IPS-20b (cell line): ENCODE data around the gene SUCO.
"Not testable (repeated sequence)": the region's sequence is repeated elsewhere in the genome, so short reads cannot be mapped to it uniquely, and the experiment has no call there.

Source experiments
- H3K27ac ChIP-seq: one replicate; pipeline ENCODE4 v1.5.1; 2013; ENCODE audit warnings: low read length
- H3K27me3 ChIP-seq: 2 replicates; pipeline ENCODE4 v1.6.1; 2013; ENCODE audit warnings: mild to moderate bottlenecking, low read length, inconsistent platforms; ENCODE audit not compliant: insufficient read depth
- H3K36me3 ChIP-seq: 2 replicates; pipeline ENCODE4 v1.6.1; 2013; ENCODE audit warnings: low read depth, mild to moderate bottlenecking, inconsistent platforms, low read length, moderate library complexity; ENCODE audit not compliant: insufficient read depth
- H3K4me1 ChIP-seq: 2 replicates; pipeline ENCODE4 v1.6.1; 2013; ENCODE audit warnings: mild to moderate bottlenecking, control low read depth, inconsistent platforms, low read length, moderate library complexity; ENCODE audit not compliant: insufficient read depth
- H3K4me3 ChIP-seq: 2 replicates; pipeline ENCODE4 v1.5.1; 2013; ENCODE audit warnings: mild to moderate bottlenecking, low read length, inconsistent platforms
- H3K9ac ChIP-seq: 2 replicates; pipeline ENCODE4 v1.6.1; 2013; ENCODE audit warnings: low read depth, mild to moderate bottlenecking, inconsistent platforms, low read length, moderate library complexity
- H3K9me3 ChIP-seq: 2 replicates; pipeline ENCODE4 v1.6.1; 2013; ENCODE audit warnings: mild to moderate bottlenecking, low read depth, low read length, inconsistent platforms; ENCODE audit not compliant: insufficient read depth

Gene SUCO

DNA sequence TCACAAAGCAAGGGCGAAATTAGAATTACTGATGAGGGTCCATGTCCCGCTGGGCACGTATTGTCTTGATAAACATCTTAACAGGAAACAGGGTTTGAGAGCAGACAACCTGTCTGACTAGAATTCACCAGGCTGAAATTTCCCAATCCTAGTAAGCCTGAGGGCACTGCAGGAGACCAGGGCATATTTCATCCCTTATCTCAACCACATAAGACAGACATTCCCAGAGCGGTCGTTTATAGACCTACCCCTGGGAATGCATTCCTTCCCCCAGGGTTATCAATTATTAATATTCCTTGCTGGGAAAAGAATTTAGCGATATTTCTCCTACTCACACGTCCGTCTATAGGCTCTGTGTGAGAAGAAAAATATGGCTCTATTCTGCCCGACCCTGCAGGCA is 87.7 kb downstream of the SUCO start:
- H3K36me3 ChIP-seq, H3K4me1 ChIP-seq, H3K9ac ChIP-seq, H3K27ac ChIP-seq, H3K4me3 ChIP-seq, H3K27me3 ChIP-seq: not testable (repeated sequence)
- H3K9me3 ChIP-seq = peaks cover 40% of the 10 kb centered on the region

DNA sequence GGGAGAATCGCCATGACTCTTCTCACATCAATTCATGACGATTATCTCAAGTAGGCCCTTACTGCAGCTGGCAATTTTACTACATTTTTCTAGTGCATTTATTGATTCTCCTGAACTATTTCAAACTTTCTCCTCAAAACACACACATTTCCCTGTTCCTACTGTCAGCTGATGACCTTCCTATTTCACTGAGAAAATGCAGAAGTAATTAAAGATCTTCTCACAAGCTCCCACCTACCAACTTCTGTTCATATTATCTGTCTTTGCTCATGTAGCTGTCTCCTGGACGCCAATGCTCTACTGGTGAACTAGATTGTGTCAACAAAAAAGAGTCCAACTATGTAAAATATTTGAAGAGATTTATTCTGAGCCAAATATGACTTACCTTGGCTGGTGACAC is 89.6 kb downstream of the SUCO start:
- H3K9me3 ChIP-seq = peaks cover 29% of the 10 kb centered on the region
- H3K27me3 ChIP-seq = no peaks in the 10 kb centered on the region
- no peak overlapping the region for H3K9ac ChIP-seq
- H3K36me3 ChIP-seq = no peaks in the 10 kb centered on the region
- no peak overlapping the region for H3K4me3 ChIP-seq
- no peaks in the 10 kb centered on the region for H3K4me1 ChIP-seq
- H3K27ac ChIP-seq = no peak overlapping the region

DNA sequence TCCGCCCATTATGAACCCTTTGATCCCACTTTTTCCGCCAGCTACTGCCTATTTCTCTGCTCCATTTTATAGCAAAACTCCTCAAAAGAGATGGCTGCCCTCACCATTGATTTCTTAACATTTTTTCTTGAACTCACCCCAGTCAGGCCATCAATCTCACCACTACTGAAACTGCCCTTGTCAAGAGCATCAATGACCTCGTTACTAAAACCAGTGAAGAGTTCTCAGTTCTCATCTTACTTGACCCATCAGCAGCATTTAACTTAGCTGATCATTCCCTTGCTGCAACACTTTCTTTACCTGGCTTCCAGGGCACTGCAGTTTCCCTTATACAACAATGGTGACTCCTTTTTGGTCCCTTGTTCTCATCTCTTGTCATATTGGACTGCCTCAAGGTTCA is 90.8 kb downstream of the SUCO start:
- H3K27me3 ChIP-seq = no peaks in the 10 kb centered on the region
- no peak overlapping the region for H3K9ac ChIP-seq
- no peaks in the 10 kb centered on the region for H3K36me3 ChIP-seq
- H3K4me1 ChIP-seq = no peaks in the 10 kb centered on the region
- H3K9me3 ChIP-seq = peaks cover 23% of the 10 kb centered on the region
- no peak overlapping the region for H3K27ac ChIP-seq
- H3K4me3 ChIP-seq = no peak overlapping the region

DNA sequence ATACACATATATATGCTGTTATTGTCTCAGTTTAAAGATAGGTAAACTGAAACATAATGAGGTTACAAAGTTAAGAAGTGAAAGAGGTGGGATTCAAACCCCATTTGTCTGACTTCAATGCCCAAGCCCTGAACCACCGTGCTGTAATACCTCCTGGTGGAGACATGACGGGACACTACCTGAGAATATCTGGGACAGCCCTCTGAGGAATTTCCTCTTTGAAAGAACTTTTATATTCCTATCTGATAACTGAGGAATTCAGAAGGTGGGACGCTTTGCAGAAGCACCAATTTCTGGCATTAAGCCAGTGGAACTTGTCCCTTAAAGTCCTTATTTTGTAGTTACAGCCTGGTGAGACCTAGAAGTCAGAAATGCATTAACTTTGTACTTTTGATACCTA is 93.9 kb downstream of the SUCO start:
- no peaks in the 10 kb centered on the region for H3K4me1 ChIP-seq
- H3K27ac ChIP-seq = no peak overlapping the region
- peaks cover 4% of the 10 kb centered on the region for H3K9me3 ChIP-seq
- no peaks in the 10 kb centered on the region for H3K27me3 ChIP-seq
- no peak overlapping the region for H3K4me3 ChIP-seq
- no peaks in the 10 kb centered on the region for H3K36me3 ChIP-seq
- no peak overlapping the region for H3K9ac ChIP-seq

DNA sequence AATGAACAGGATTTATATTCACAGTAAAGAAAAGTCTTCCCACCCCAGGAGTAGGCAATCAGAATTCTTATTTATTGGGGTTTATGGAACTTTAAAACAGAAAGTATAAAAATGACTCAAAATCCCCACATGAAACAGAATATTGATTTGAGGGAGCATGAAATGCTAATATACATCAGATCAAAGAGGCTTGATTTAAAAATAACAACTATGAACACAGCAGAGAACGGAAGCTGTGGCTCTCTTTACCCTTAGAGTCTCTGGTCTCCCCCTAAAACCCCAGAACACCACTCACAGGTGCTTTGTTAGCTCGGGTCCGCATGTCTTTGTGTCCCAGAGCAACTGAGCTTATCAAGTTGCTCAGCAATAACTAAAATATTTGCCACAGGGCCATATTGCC is 94.8 kb downstream of the SUCO start:
- no peaks in the 10 kb centered on the region for H3K27me3 ChIP-seq
- H3K4me3 ChIP-seq = no peak overlapping the region
- H3K9me3 ChIP-seq = peaks cover 8% of the 10 kb centered on the region
- no peaks in the 10 kb centered on the region for H3K36me3 ChIP-seq
- no peak overlapping the region for H3K9ac ChIP-seq
- H3K4me1 ChIP-seq = no peaks in the 10 kb centered on the region
- no peak overlapping the region for H3K27ac ChIP-seq

DNA sequence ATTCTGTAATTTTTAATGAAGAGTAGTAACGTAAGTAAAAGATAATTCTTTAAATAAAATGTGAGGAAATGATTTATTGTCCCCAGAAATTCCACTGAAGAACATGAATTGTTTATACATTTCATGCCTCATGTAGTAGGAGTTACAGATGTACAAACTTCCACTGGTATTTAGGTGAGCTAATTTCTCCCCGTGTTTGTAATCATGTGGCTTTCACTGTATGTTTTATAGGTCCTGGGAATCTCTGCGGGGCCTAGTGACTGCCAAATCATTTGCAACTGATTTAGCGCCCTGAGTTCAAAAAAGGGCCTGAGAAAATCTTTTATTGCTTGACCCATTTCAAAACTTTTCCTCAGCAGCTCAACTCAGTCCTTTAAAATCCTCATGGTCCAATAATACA is 95.5 kb downstream of the SUCO start:
- H3K36me3 ChIP-seq = no peaks in the 10 kb centered on the region
- no peaks in the 10 kb centered on the region for H3K27me3 ChIP-seq
- H3K4me1 ChIP-seq = no peaks in the 10 kb centered on the region
- no peak overlapping the region for H3K4me3 ChIP-seq
- peaks cover 8% of the 10 kb centered on the region for H3K9me3 ChIP-seq
- no peak overlapping the region for H3K27ac ChIP-seq
- H3K9ac ChIP-seq = no peak overlapping the region

DNA sequence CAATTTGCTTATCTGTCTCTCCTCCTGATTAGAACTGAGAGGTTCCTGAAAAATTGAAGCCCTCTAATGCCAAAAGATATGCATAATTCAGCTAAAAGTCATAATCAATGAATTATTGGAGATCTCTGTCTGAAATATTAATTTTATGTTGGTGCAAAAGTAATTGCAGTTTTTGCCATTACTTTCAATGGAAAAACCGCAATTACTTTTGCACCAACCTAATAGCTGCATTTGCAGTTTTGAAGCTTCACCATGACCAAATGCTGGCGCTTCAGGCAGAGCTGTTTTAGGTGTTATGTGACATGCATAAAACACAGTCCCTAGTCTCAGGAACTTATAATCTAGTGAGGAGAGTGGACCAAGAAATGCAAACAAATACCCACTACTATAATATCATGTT is 96.2 kb downstream of the SUCO start:
- Histone ChIP-seq H3K27me3 (no peaks in the 10 kb centered on the region), H3K36me3 (no peaks in the 10 kb centered on the region), H3K9me3 (peaks cover 8% of the 10 kb centered on the region), H3K9ac (no peak overlapping the region), H3K27ac (no peak overlapping the region), H3K4me1 (no peaks in the 10 kb centered on the region), H3K4me3 (no peak overlapping the region)

DNA sequence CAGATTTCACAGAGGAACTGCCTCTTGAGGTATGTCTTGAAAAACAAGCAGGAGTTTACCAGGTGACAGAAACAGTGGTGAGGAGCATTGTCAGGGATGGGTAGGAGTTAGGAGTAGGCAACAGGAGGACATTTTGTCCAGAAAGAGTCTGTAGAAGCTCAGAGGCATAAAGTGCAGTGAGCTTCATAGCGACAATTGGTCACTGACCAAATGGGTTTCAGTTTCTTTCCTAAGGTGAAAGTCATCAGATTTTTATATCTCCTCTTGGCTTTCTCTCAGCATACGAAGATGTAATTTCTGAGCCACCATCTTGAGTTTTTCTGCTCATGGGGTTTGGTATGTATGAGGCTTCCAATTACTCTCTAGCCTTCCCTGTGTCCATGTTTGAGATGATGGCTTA is 96.7 kb downstream of the SUCO start:
- no peak overlapping the region for H3K4me3 ChIP-seq
- H3K4me1 ChIP-seq = no peaks in the 10 kb centered on the region
- H3K36me3 ChIP-seq = no peaks in the 10 kb centered on the region
- no peaks in the 10 kb centered on the region for H3K27me3 ChIP-seq
- H3K27ac ChIP-seq = no peak overlapping the region
- peaks cover 8% of the 10 kb centered on the region for H3K9me3 ChIP-seq
- H3K9ac ChIP-seq = no peak overlapping the region

DNA sequence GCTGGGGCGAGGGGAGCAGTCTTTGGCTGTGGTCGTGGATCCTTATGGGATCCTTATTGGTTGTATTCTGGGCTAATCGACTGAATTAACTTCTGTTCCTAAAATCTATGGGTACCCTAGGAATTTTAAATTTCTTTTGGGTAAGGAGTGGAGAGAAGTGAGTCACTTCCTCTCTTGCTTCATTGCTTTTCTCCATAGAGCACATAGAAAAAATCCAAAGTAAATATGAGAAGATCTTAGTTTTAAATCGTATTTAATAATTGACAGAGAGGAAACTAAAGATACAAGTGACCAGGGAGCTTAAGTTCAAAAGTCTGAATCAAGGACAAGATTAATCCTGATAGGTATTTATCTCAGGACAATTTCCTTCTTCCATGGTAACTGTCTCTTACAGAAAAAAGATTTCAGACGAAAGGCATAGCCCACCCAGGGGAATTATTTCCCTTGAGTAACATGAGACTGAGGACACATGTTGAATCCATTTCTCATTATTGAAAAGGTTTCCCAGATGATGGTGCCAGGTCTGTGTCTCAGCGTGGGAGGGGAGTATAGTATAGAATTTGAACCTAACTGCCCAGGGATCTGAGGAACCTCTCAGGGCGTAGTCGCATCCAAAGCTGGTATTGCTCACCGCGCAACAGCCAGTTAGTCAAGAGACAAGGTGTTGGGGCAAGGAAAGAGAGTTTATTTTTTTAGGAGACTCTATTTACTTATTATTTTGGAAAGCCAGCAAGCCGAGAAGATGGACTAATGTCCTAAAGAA is 97.3 kb downstream of the SUCO start:
- Histone ChIP-seq H3K27me3 (no peaks in the 10 kb centered on the region), H3K9me3 (peaks cover 8% of the 10 kb centered on the region), H3K27ac (no peak overlapping the region), H3K4me1 (no peaks in the 10 kb centered on the region), H3K4me3 (no peak overlapping the region), H3K36me3 (no peaks in the 10 kb centered on the region), H3K9ac (no peak overlapping the region)

DNA sequence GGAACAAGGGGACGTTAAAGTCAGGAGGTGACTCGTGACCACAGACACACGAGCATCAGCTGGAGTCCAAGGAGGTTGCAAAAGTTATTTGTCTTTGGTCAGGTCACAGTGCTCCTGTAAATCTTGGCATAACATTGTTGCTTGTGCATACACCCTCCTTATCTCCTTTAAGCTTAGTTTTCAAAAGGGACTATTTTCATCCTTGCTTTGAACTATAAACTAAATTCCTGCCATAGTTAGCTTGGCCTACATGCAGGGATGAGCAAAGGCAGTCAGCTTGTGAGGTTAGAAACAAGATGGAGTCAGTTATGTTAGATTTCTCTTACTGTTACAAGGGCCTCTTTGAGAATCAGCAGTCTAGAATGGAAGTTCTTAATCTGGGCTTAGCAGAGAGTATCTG is 97.9 kb downstream of the SUCO start:
- H3K9ac ChIP-seq = no peak overlapping the region
- peaks cover 8% of the 10 kb centered on the region for H3K9me3 ChIP-seq
- H3K27me3 ChIP-seq = no peaks in the 10 kb centered on the region
- H3K36me3 ChIP-seq = no peaks in the 10 kb centered on the region
- no peak overlapping the region for H3K27ac ChIP-seq
- H3K4me1 ChIP-seq = no peaks in the 10 kb centered on the region
- H3K4me3 ChIP-seq = no peak overlapping the region

DNA sequence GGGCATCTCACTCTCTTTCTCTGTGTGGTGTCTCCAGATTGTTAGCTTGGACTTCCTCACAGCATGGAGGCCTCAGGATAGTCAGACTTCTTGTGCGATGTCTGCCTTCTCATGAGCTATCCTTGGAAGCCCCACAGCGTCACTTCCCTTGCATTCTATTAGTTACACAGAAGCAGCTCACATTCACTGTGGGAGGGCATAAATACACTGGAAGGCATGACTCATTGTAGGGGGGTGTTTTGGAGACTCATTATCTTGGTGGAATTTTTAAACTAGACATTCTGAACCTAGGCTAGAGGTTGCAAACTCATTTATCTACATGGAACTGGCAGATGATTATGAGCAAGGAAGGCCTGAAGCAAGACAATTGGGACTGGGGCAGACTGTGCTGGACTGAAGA is 104.6 kb downstream of the SUCO start:
- Histone ChIP-seq H3K36me3 (no peaks in the 10 kb centered on the region), H3K27me3 (no peaks in the 10 kb centered on the region), H3K4me1 (peaks cover 16% of the 10 kb centered on the region; the same call in 1 of the 2 replicates), H3K9me3 (0 out of 2 replicates have a peak, but pooled peaks cover 3% of the 10 kb centered on the region), H3K9ac (no peak overlapping the region), H3K4me3 (no peak overlapping the region), H3K27ac (no peak overlapping the region)

DNA sequence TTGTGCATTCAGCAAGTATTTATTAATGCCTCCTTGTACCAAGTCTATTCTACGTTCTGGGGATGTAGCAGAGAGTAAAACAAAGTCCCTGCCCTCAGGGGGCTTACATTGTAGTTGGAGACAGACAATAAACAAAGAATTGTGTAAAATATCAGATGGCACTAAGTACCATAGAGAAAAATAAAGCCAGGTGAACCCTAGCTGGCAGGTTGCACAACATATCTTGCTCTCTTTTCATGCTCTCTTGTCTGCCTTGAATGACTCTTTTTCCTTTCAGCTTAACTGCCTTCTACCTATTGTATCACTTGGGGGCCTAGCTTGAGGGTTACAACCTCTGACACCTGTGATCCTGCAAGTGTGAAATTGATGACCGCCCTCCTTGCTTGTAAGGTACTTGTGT is 105.3 kb downstream of the SUCO start:
- no peak overlapping the region for H3K27ac ChIP-seq
- H3K4me3 ChIP-seq = no peak overlapping the region
- H3K9me3 ChIP-seq = 0 out of 2 replicates have a peak, but pooled peaks cover 3% of the 10 kb centered on the region
- H3K4me1 ChIP-seq = peaks cover 16% of the 10 kb centered on the region; the same call in 1 of the 2 replicates
- H3K36me3 ChIP-seq = no peaks in the 10 kb centered on the region
- no peaks in the 10 kb centered on the region for H3K27me3 ChIP-seq
- no peak overlapping the region for H3K9ac ChIP-seq
